Glutamatergic neuron (in vitro differentiated cells): ENCODE data around the gene SPPL2B. TPM values are rescaled to one million over a fixed set of nuclear protein-coding genes. Genes with fewer than 3 reads are reported as not detected.
"Not testable (repeated sequence)": the region's sequence is repeated elsewhere in the genome, so short reads cannot be mapped to it uniquely, and the experiment has no call there.

Source experiments
- DNase-seq: peaks from one replicate; pipeline ENCODE4 v3.0.0; 2022
- H3K27ac Mint-ChIP-seq: one replicate; pipeline ENCODE4 v1.8.0; 2020; ENCODE audit warnings: mild to moderate bottlenecking, mixed read lengths, inconsistent platforms; ENCODE audit not compliant: unreplicated experiment
- H3K27me3 Mint-ChIP-seq: one replicate; pipeline ENCODE4 v1.8.0; 2020; ENCODE audit warnings: mild to moderate bottlenecking, moderate library complexity, mixed read lengths, inconsistent platforms; ENCODE audit not compliant: unreplicated experiment
- H3K36me3 Mint-ChIP-seq: one replicate; pipeline ENCODE4 v1.8.0; 2020; ENCODE audit warnings: mild to moderate bottlenecking, mixed read lengths, inconsistent platforms; ENCODE audit not compliant: unreplicated experiment
- H3K4me1 Mint-ChIP-seq: one replicate; pipeline ENCODE4 v1.8.0; 2020; ENCODE audit warnings: mild to moderate bottlenecking, low read depth, mixed read lengths, inconsistent platforms; ENCODE audit not compliant: unreplicated experiment
- H3K4me3 Mint-ChIP-seq: one replicate; pipeline ENCODE4 v1.8.0; 2020; ENCODE audit warnings: mild to moderate bottlenecking, mixed read lengths, inconsistent platforms; ENCODE audit not compliant: unreplicated experiment
- H3K9me3 Mint-ChIP-seq: one replicate; pipeline ENCODE4 v1.8.0; 2020; ENCODE audit warnings: mild to moderate bottlenecking, moderate library complexity, mixed read lengths, inconsistent platforms; ENCODE audit not compliant: unreplicated experiment
- CTCF ChIP-seq: fragments of 200-600 bp; sonication (generic); IDR thresholded peaks from one replicate; pipeline ENCODE4 v1.5.0; 2021; ENCODE audit not compliant: partially characterized antibody, unreplicated experiment
- total RNA-seq: library from RNA; stranded (reverse); fragmentation: NEBNext Ultra II Directional; extraction: Animal tissue kit (Norgen Biotek cat#: 25700); gene quantifications from one replicate; pipeline ENCODE4 v1.2.1, GENCODE V29; 2021; ENCODE audit not compliant: unreplicated experiment

The SPPL2B gene
- total RNA-seq, 1 donor from 2014 or later: 166 TPM

GRCh38 chr19:2343289-2343982 is 15.0 kb downstream of the SPPL2B start:
- Mint-ChIP-seq H3K27me3 (no peaks in the 10 kb centered on the region), H3K4me3 (no peak overlapping the region), H3K4me1 (no peaks in the 10 kb centered on the region), H3K36me3 (no peaks in the 10 kb centered on the region), H3K9me3 (peaks cover 2% of the 10 kb centered on the region), H3K27ac (no peak overlapping the region)
- no peak for TF ChIP-seq CTCF
- peak; percentile 15 for DNase-seq

GRCh38 chr19:2344381-2344870 is 15.9 kb downstream of the SPPL2B start:
- no peak for TF ChIP-seq CTCF
- Mint-ChIP-seq H3K27ac (no peak overlapping the region), H3K27me3 (no peaks in the 10 kb centered on the region), H3K4me1 (no peaks in the 10 kb centered on the region), H3K36me3 (no peaks in the 10 kb centered on the region), H3K9me3 (no peaks in the 10 kb centered on the region), H3K4me3 (no peak overlapping the region)
- DNase-seq: peak; percentile 15

GRCh38 chr19:2345076-2345475 is 16.6 kb downstream of the SPPL2B start:
- H3K9me3 Mint-ChIP-seq: no peaks in the 10 kb centered on the region
- no peak overlapping the region for H3K27ac Mint-ChIP-seq
- DNase-seq: peak; percentile 7
- H3K4me3 Mint-ChIP-seq: no peak overlapping the region
- no peaks in the 10 kb centered on the region for H3K27me3 Mint-ChIP-seq
- TF ChIP-seq CTCF: no peak
- no peaks in the 10 kb centered on the region for H3K36me3 Mint-ChIP-seq
- no peaks in the 10 kb centered on the region for H3K4me1 Mint-ChIP-seq

- DNase-seq: no peak
- TF ChIP-seq CTCF: no peak
- Mint-ChIP-seq H3K36me3 (no peaks in the 10 kb centered on the region), H3K27ac (peak overlapping the region; percentile 48), H3K4me1 (no peaks in the 10 kb centered on the region), H3K27me3 (no peaks in the 10 kb centered on the region), H3K9me3 (no peaks in the 10 kb centered on the region), H3K4me3 (no peak overlapping the region)
Observed at GRCh38 chr19:2345794-2346663, 17.5 kb downstream of the SPPL2B start.

GRCh38 chr19:2349818-2350217 is 21.3 kb downstream of the SPPL2B start:
- not testable (repeated sequence) for H3K9me3 Mint-ChIP-seq, H3K36me3 Mint-ChIP-seq, H3K27ac Mint-ChIP-seq, H3K27me3 Mint-ChIP-seq, DNase-seq, H3K4me1 Mint-ChIP-seq, H3K4me3 Mint-ChIP-seq
